K562 (cell line): ENCODE data around the gene CYTH4. TPM values are rescaled to one million over a fixed set of nuclear protein-coding genes. Genes with fewer than 3 reads are reported as not detected.
A peak's percentile ranks its signal among the peaks of the same experiment; 100 is the strongest.

Source experiments
- BCOR ChIP-seq: fragments of 450-650 bp; IDR thresholded peaks from 2 replicates; pipeline ENCODE4 v1.6.1; 2016
- CBX1 ChIP-seq: sonication (generic); IDR thresholded peaks from 2 replicates; pipeline ENCODE4 v1.6.1; 2016; ENCODE audit warnings: antibody characterized with exemption, low read depth, mild to moderate bottlenecking
- CREB3L1 ChIP-seq: fragments of 450-650 bp; IDR thresholded peaks from 2 replicates; pipeline ENCODE4 v1.6.1; 2014; ENCODE audit warnings: low read depth, mild to moderate bottlenecking, moderate library complexity, borderline replicate concordance
- CSDE1 ChIP-seq, 2 experiments: fragments of 450-650 bp; IDR thresholded peaks; 2 replicates each; pipeline ENCODE4 v1.6.1; 2016; ENCODE audit warnings: mild to moderate bottlenecking in 1 of 2
- HDAC1 ChIP-seq, 2 experiments: fragments of 450-650 bp; IDR thresholded peaks; 2 replicates each; pipeline ENCODE4 v1.6.1; 2016 to 2017; ENCODE audit warnings: inconsistent platforms in 1 of 2, mild to moderate bottlenecking in 1 of 2, moderate library complexity in 1 of 2
- MAFK ChIP-seq: IDR thresholded peaks from 2 replicates; pipeline ENCODE4 v1.6.1; 2011; ENCODE audit warnings: low read length, improper control_type of control experiment
- PRMT5 ChIP-seq: sonication (generic); formaldehyde crosslinking; IDR thresholded peaks from 2 replicates; pipeline ENCODE4 v1.5.0; 2020; ENCODE audit warnings: missing genetic modification reagents
- SRSF9 ChIP-seq: fragments of 200-400 bp; formaldehyde crosslinking; IDR thresholded peaks from 2 replicates; pipeline ENCODE4 v1.6.1; 2017; ENCODE audit warnings: low read depth, low read length, borderline replicate concordance
- TAF15 ChIP-seq: fragments of 200-400 bp; formaldehyde crosslinking; IDR thresholded peaks from 2 replicates; pipeline ENCODE4 v1.6.1; 2017; ENCODE audit warnings: mild to moderate bottlenecking, low read depth, low read length, moderate library complexity
- TEAD4 ChIP-seq, 2 experiments: sonication (generic) in 1 of 2; formaldehyde crosslinking in 1 of 2; IDR thresholded peaks; 2 replicates each; pipeline versions ENCODE4 v1.6.1 to v1.8.0; 2012 to 2022; ENCODE audit warnings: borderline replicate concordance in 1 of 2, inconsistent platforms in 1 of 2, low read length in 1 of 2, mild to moderate bottlenecking in 1 of 2, missing genetic modification reagents in 1 of 2
- THAP12 ChIP-seq: fragments of 250-450 bp; sonication (Bioruptor Pico); IDR thresholded peaks from 2 replicates; pipeline ENCODE4 v1.9.0; 2021; ENCODE audit warnings: mild to moderate bottlenecking, inconsistent platforms
- ZBTB5 ChIP-seq: fragments of 450-650 bp; IDR thresholded peaks from 2 replicates; pipeline ENCODE4 v1.6.1; 2017; ENCODE audit warnings: antibody characterized with exemption
- ZBTB7A ChIP-seq: IDR thresholded peaks from 2 replicates; pipeline ENCODE4 v1.6.1; 2011; ENCODE audit warnings: low read depth, mild to moderate bottlenecking, low read length, moderate library complexity, borderline replicate concordance; ENCODE audit not compliant: control insufficient read depth
- ZNF165 ChIP-seq: fragments of 250-450 bp; sonication (Bioruptor Pico); IDR thresholded peaks from 2 replicates; pipeline ENCODE4 v1.4.0; 2020; ENCODE audit warnings: borderline replicate concordance
- ZNF274 ChIP-seq: IDR thresholded peaks from 2 replicates; pipeline ENCODE4 v1.6.1; 2011; ENCODE audit warnings: low read depth, mild to moderate bottlenecking, low read length, moderate library complexity, borderline replicate concordance
- polyA plus RNA-seq, 8 experiments: library from polyadenylated mRNA; depleted of rRNA in 4 of 8; stranded (reverse) in 5 of 8; unstranded in 3 of 8; fragments of >200 nt; fragmentation: Nextera tagmentation in 2 of 8; fragmentation: Illumina TruSeq in 1 of 8; extraction: Ambion mirVana in 2 of 8; extraction: Trizol in 1 of 8; gene quantifications; 2 replicates each; pipeline versions ENCODE4 v1.2.1 to v1.2.3, GENCODE V29; 2011 to 2014; ENCODE audit warnings: inconsistent platforms in 1 of 8, missing spikeins in 1 of 8
- total RNA-seq, 7 experiments: library from RNA; depleted of rRNA in 6 of 7; stranded (reverse); fragments of >200 nt in 6 of 7; fragmentation: Illumina TruSeq in 2 of 7; extraction: Trizol in 2 of 7; gene quantifications; 2 replicates each; pipeline versions ENCODE4 v1.2.1 to v1.2.3, GENCODE V29; 2011 to 2021; ENCODE audit warnings: low replicate concordance in 1 of 7
- TF ChIP-seq, protein P1 (sequence below): fragments of 250-450 bp; sonication (Bioruptor Pico); IDR thresholded peaks from 2 replicates; pipeline ENCODE4 v1.8.0; 2022; ENCODE audit warnings: inconsistent platforms, mild to moderate bottlenecking, moderate library complexity, borderline replicate concordance
- TF ChIP-seq, protein P2 (sequence below), 3 experiments: fragments of 200-800 bp in 1 of 3; sonication (Bioruptor generic) in 1 of 3; sonication (generic) in 1 of 3; formaldehyde crosslinking in 1 of 3; IDR thresholded peaks; 2 replicates each; pipeline versions ENCODE4 v1.6.1 to v1.8.0; 2016 to 2022; ENCODE audit warnings: mild to moderate bottlenecking in 2 of 3, missing compliant biosample characterization in 2 of 3, missing genetic modification characterization in 2 of 3, missing genetic modification reagents in 1 of 3

Gene CYTH4
- total and polyA plus RNA-seq, 9 of the 15 experiments (the other 6 are each of a cell fraction or from before 2014, with no cell fraction given): 0.03 to 2.0 (median 0.61) TPM; not detected in 1

- TF ChIP-seq CBX1 (no peak), ZNF165 (CRISPR knock-in tag) (no peak), PRMT5 (CRISPR knock-in tag) (no peak), HDAC1 (IDR thresholded peaks at IDR 0.05) (no peak), ZBTB5 (no peak), ZBTB7A (no peak), ZNF274 (no peak), THAP12 (no peak), TEAD4 (IDR thresholded peaks at IDR 0.05; ENCODE audit: low read length) (no peak), TEAD4 (CRISPR knock-in tag; IDR thresholded peaks at IDR 0.05; ENCODE audit: borderline replicate concordance) (no peak), BCOR (0 out of 2 replicates have a peak, but pooled peaks have one; percentile 23), SRSF9 (no peak), CSDE1 (IDR thresholded peaks at IDR 0.05) (no peak), MAFK (no peak), TAF15 (no peak), CREB3L1 (no peak)
- TF ChIP-seq, protein P1, sequence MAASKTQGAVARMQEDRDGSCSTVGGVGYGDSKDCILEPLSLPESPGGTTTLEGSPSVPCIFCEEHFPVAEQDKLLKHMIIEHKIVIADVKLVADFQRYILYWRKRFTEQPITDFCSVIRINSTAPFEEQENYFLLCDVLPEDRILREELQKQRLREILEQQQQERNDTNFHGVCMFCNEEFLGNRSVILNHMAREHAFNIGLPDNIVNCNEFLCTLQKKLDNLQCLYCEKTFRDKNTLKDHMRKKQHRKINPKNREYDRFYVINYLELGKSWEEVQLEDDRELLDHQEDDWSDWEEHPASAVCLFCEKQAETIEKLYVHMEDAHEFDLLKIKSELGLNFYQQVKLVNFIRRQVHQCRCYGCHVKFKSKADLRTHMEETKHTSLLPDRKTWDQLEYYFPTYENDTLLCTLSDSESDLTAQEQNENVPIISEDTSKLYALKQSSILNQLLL: no peak
- TF ChIP-seq, protein P2, sequence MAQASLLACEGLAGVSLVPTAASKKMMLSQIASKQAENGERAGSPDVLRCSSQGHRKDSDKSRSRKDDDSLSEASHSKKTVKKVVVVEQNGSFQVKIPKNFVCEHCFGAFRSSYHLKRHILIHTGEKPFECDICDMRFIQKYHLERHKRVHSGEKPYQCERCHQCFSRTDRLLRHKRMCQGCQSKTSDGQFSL (CRISPR knock-in tag; IDR thresholded peaks at IDR 0.05): no peak
- TF ChIP-seq, protein P2 (tag; IDR thresholded peaks at IDR 0.05): no peak
These were observed 21.5 kb downstream of the CYTH4 start (continued) for GRCh38 chr22:37303821-37304274.
